Nephron (organoid): ENCODE results near the gene LRRC75B.
"Not testable (repeated sequence)": the region's sequence is repeated elsewhere in the genome, so short reads cannot be mapped to it uniquely, and the experiment has no call there.

ENCODE experiments used
- H3K27ac Mint-ChIP-seq, 3 experiments: 2 replicates each; pipeline ENCODE4 v1.8.0; 2020; ENCODE audit warnings: mixed read lengths in 3 of 3, mild to moderate bottlenecking in 2 of 3, moderate library complexity in 1 of 3
- H3K27me3 Mint-ChIP-seq: 2 replicates; pipeline ENCODE4 v1.8.0; 2021; ENCODE audit warnings: low read depth, mild to moderate bottlenecking, moderate library complexity, mixed read lengths
- H3K36me3 Mint-ChIP-seq: 2 replicates; pipeline ENCODE4 v1.8.0; 2020; ENCODE audit warnings: low read depth, mixed read lengths
- H3K4me1 Mint-ChIP-seq: 2 replicates; pipeline ENCODE4 v1.8.0; 2020; ENCODE audit warnings: mixed read lengths
- H3K4me3 Mint-ChIP-seq, 3 experiments: 2 replicates each; pipeline ENCODE4 v1.8.0; 2020; ENCODE audit warnings: mild to moderate bottlenecking in 3 of 3, mixed read lengths in 3 of 3, moderate library complexity in 2 of 3
- H3K9me3 Mint-ChIP-seq: 2 replicates; pipeline ENCODE4 v1.8.0; 2020; ENCODE audit warnings: mixed read lengths
- CTCF ChIP-seq, 3 experiments: fragments of 200-600 bp; sonication (generic); IDR thresholded peaks; one replicate each; pipeline ENCODE4 v1.5.0; 2021; ENCODE audit warnings: antibody characterized with exemption in 3 of 3; ENCODE audit not compliant: unreplicated experiment in 3 of 3

LRRC75B gene

GRCh38 chr22:24629069-24629468 lies 36.2 kb upstream of the LRRC75B start:
- Mint-ChIP-seq H3K27ac (peak overlapping the region in 2 of 3 experiments; percentile 65 to 74), H3K4me1 (peaks cover 32% of the 10 kb centered on the region)
- not testable (repeated sequence) for H3K27me3 Mint-ChIP-seq, H3K9me3 Mint-ChIP-seq, H3K36me3 Mint-ChIP-seq, H3K4me3 Mint-ChIP-seq
- peak; percentile 32 to 48 (median 41) for TF ChIP-seq CTCF (IDR thresholded peaks at IDR 0.05; ENCODE audit: unreplicated experiment in 3 of 3)

- H3K9me3 Mint-ChIP-seq, H3K36me3 Mint-ChIP-seq, H3K4me3 Mint-ChIP-seq, H3K27me3 Mint-ChIP-seq, H3K27ac Mint-ChIP-seq: not testable (repeated sequence)
- peaks cover 23% of the 10 kb centered on the region for H3K4me1 Mint-ChIP-seq
Measured at GRCh38 chr22:24627911-24628310, 35.0 kb upstream of the LRRC75B start.

- not testable (repeated sequence) for H3K9me3 Mint-ChIP-seq, H3K4me3 Mint-ChIP-seq, H3K27me3 Mint-ChIP-seq, H3K36me3 Mint-ChIP-seq, H3K27ac Mint-ChIP-seq, H3K4me1 Mint-ChIP-seq
Measured at GRCh38 chr22:24622596-24622995, 29.7 kb upstream of the LRRC75B start.

GRCh38 chr22:24621244-24621643 lies 28.4 kb upstream of the LRRC75B start:
- not testable (repeated sequence) for H3K27me3 Mint-ChIP-seq, H3K9me3 Mint-ChIP-seq, H3K27ac Mint-ChIP-seq, H3K4me3 Mint-ChIP-seq, H3K36me3 Mint-ChIP-seq, H3K4me1 Mint-ChIP-seq

GRCh38 chr22:24614794-24615193 lies 21.9 kb upstream of the LRRC75B start:
- H3K27me3 Mint-ChIP-seq, H3K27ac Mint-ChIP-seq, H3K9me3 Mint-ChIP-seq, H3K4me3 Mint-ChIP-seq, H3K36me3 Mint-ChIP-seq, H3K4me1 Mint-ChIP-seq: not testable (repeated sequence)

GRCh38 chr22:24609888-24610287 lies 17.0 kb upstream of the LRRC75B start:
- H3K4me3 Mint-ChIP-seq, H3K9me3 Mint-ChIP-seq, H3K4me1 Mint-ChIP-seq, H3K27me3 Mint-ChIP-seq, H3K36me3 Mint-ChIP-seq, H3K27ac Mint-ChIP-seq: not testable (repeated sequence)

- not testable (repeated sequence) for H3K27ac Mint-ChIP-seq, H3K4me3 Mint-ChIP-seq, H3K27me3 Mint-ChIP-seq, H3K36me3 Mint-ChIP-seq, H3K9me3 Mint-ChIP-seq
- peaks cover 12% of the 10 kb centered on the region for H3K4me1 Mint-ChIP-seq
Measured at GRCh38 chr22:24608327-24608726, 15.5 kb upstream of the LRRC75B start.

GRCh38 chr22:24607429-24607983 lies 14.6 kb upstream of the LRRC75B start:
- H3K4me1 Mint-ChIP-seq: peaks cover 14% of the 10 kb centered on the region
- not testable (repeated sequence) for H3K36me3 Mint-ChIP-seq, H3K27me3 Mint-ChIP-seq, H3K4me3 Mint-ChIP-seq, H3K9me3 Mint-ChIP-seq, H3K27ac Mint-ChIP-seq

- not testable (repeated sequence) for H3K4me3 Mint-ChIP-seq, H3K36me3 Mint-ChIP-seq, H3K27me3 Mint-ChIP-seq, H3K9me3 Mint-ChIP-seq
- H3K27ac Mint-ChIP-seq: peak overlapping the region in 2 of 3 experiments; percentile 60 to 68
- H3K4me1 Mint-ChIP-seq: peaks cover 14% of the 10 kb centered on the region
Measured at GRCh38 chr22:24606340-24606739, 13.5 kb upstream of the LRRC75B start.

GRCh38 chr22:24603770-24604629 lies 11.1 kb upstream of the LRRC75B start:
- peak overlapping the region; percentile 57 to 75 (median 73) for H3K4me3 Mint-ChIP-seq
- peak overlapping the region; percentile 87 to 93 (median 88) for H3K27ac Mint-ChIP-seq
- H3K27me3 Mint-ChIP-seq: not testable (repeated sequence)

GRCh38 chr22:24602847-24603769 lies 10.2 kb upstream of the LRRC75B start, which contains the start of gene GGT1:
Gene GGT1, plus strand, starts transcription at chr22:24603193. Its CDS starts 7,889 bp downstream, at chr22:24611082.
- H3K9me3 Mint-ChIP-seq, H3K27me3 Mint-ChIP-seq, H3K36me3 Mint-ChIP-seq: not testable (repeated sequence)
- peaks cover 22% of the 10 kb centered on the region for H3K4me1 Mint-ChIP-seq
- H3K27ac Mint-ChIP-seq: peak within 1 kb of the TSS; percentile 87 to 93 (median 88)
- peak within 1 kb of the TSS; percentile 57 to 75 (median 73) for H3K4me3 Mint-ChIP-seq

More at GRCh38 chr22:24603770-24604629, 11.1 kb upstream of the LRRC75B start:
- H3K36me3 Mint-ChIP-seq, H3K9me3 Mint-ChIP-seq: not testable (repeated sequence)
- H3K4me1 Mint-ChIP-seq: peaks cover 21% of the 10 kb centered on the region
- peak in 2 of 3 experiments; percentile 11 to 26 for TF ChIP-seq CTCF (IDR thresholded peaks at IDR 0.05; ENCODE audit: unreplicated experiment in 3 of 3)

- not testable (repeated sequence) for H3K9me3 Mint-ChIP-seq, H3K36me3 Mint-ChIP-seq, H3K27me3 Mint-ChIP-seq
- peaks cover 22% of the 10 kb centered on the region for H3K4me1 Mint-ChIP-seq
- peak overlapping the region in 1 of 3 experiments; percentile 16 for H3K4me3 Mint-ChIP-seq
- H3K27ac Mint-ChIP-seq: peak overlapping the region in 2 of 3 experiments; percentile 70 to 93
Measured at GRCh38 chr22:24602105-24602749, 9.4 kb upstream of the LRRC75B start.
